ENCODE measurements around the gene GPR35.

The GPR35 gene

DNA sequence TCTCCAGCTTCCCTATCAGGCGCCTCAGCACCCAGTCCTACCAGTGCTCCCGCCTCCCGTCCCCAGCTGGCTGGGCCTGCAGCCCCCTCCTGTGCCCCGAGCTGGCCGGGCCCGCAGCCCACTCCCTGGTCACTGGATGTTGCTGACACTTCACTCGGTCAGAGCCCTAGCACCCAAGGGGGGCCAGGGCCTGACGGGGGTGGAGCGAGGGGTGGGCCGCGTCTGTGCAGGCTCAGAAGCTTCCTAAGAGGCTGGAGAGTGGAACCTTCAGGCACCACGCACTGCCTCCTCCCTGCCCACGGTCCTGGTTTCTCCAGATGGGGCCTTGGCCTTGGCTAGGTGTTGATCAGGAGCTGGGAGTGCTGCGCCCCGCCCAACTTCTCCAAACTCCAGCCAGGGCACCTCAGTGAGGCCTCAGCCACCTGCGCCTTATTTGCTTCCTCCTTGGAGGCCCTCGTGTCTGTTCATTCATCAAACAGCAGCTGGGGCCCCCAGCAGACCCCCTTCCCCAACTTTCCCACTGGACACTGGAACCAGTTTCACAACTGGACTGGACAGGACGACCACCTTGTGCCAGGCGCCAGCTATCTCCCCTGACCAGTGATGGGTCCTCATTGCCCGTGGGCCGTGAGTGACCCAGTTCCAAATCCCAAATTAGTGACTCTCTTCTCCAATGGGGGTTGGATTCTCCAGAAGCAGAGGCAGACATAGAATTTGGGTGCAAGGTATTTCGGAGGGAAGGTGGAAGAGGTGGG is 22.0 kb upstream of the GPR35 start:
- Histone ChIP-seq H3K36me3 (ENCODE audit: control insufficient read depth, insufficient read depth, low read length) (0 out of 2 replicates have a peak, but pooled peaks cover 4% of the 10 kb centered on the region), H3K4me1 (ENCODE audit: control insufficient read depth, insufficient read depth, low read length) (no peaks in the 10 kb centered on the region), H3K4me3 (ENCODE audit: low read length) (no peak overlapping the region), H3K27me3 (ENCODE audit: control insufficient read depth, insufficient read depth, low read length) (no peaks in the 10 kb centered on the region), H3K9me3 (ENCODE audit: control insufficient read depth, insufficient read depth, low read length) (no peaks in the 10 kb centered on the region), H3K27ac (ENCODE audit: low read length) (no peak overlapping the region)
- WGBS (ENCODE audit: insufficient coverage, insufficient read length) = no CpG with 5 or more reads among the region's 22 CpGs
- DNase-seq (ENCODE audit: low read depth, low spot score) = no peak

DNA sequence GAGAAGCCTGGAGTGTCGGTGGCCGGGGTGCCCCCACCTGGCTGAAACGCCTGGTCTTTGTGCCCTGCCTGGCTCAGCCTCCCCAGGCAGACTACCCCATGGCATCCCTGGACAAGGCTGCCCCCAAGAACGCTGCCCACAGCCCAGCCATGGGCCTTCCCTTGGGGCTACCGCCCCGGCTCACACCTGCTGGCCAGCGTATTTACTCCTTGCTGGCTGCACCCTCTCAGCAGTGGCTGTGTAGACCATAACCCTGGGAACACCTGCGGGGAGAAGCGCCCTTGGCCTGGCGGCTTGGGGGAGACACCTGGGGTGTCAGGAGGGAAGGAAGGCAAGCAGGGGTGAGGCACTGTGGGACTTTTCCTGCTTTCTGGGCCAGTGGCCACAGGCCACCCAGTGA is 21.4 kb upstream of the GPR35 start:
- Histone ChIP-seq H3K27ac (ENCODE audit: low read length) (no peak overlapping the region), H3K4me1 (ENCODE audit: control insufficient read depth, insufficient read depth, low read length) (no peaks in the 10 kb centered on the region), H3K4me3 (ENCODE audit: low read length) (no peak overlapping the region), H3K36me3 (ENCODE audit: control insufficient read depth, insufficient read depth, low read length) (no peaks in the 10 kb centered on the region), H3K27me3 (ENCODE audit: control insufficient read depth, insufficient read depth, low read length) (no peaks in the 10 kb centered on the region), H3K9me3 (ENCODE audit: control insufficient read depth, insufficient read depth, low read length) (no peaks in the 10 kb centered on the region)
- no peak for DNase-seq (ENCODE audit: low read depth, low spot score)
- WGBS (ENCODE audit: insufficient coverage, insufficient read length) = no CpG with 5 or more reads among the region's 10 CpGs

DNA sequence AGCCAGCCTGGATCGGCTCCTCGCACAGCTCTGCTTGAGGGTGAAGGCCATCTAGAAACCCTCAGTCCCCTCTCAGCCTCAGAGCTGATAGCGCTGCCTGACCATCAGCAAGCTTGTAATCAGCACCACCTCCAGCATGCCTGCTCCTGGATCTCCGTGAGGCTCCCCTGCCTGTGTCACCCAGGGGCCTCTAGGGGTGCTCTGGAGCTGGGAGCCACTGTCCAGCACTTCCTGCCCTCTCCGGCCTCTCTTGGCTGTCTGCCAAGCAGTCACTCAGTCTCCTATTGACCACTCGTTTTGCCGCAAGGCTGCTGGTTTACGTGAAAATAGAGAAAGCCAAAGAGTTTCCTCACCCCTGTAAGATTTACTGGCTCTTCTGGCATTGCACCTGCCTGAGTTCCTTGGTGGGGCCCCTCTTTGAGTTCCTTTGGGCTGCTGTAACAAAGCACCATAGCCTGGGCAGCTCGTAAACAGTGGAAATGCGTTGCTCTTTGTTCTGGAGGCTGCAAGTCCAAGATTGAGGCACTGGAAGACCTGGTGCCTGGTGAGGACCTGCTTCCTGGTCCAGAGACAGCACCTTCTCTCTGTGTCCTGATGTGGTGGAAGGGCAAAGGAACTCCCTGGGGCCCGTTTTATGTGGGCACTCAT is 20.9 kb upstream of the GPR35 start:
- no CpG with 5 or more reads among the region's 11 CpGs for WGBS (ENCODE audit: insufficient coverage, insufficient read length)
- no peaks in the 10 kb centered on the region for H3K36me3 ChIP-seq (ENCODE audit: control insufficient read depth, insufficient read depth, low read length)
- no peaks in the 10 kb centered on the region for H3K27me3 ChIP-seq (ENCODE audit: control insufficient read depth, insufficient read depth, low read length)
- H3K27ac ChIP-seq (ENCODE audit: low read length) = no peak overlapping the region
- no peaks in the 10 kb centered on the region for H3K9me3 ChIP-seq (ENCODE audit: control insufficient read depth, insufficient read depth, low read length)
- H3K4me3 ChIP-seq (ENCODE audit: low read length) = no peak overlapping the region
- DNase-seq (ENCODE audit: low read depth, low spot score) = no peak
- no peaks in the 10 kb centered on the region for H3K4me1 ChIP-seq (ENCODE audit: control insufficient read depth, insufficient read depth, low read length)

DNA sequence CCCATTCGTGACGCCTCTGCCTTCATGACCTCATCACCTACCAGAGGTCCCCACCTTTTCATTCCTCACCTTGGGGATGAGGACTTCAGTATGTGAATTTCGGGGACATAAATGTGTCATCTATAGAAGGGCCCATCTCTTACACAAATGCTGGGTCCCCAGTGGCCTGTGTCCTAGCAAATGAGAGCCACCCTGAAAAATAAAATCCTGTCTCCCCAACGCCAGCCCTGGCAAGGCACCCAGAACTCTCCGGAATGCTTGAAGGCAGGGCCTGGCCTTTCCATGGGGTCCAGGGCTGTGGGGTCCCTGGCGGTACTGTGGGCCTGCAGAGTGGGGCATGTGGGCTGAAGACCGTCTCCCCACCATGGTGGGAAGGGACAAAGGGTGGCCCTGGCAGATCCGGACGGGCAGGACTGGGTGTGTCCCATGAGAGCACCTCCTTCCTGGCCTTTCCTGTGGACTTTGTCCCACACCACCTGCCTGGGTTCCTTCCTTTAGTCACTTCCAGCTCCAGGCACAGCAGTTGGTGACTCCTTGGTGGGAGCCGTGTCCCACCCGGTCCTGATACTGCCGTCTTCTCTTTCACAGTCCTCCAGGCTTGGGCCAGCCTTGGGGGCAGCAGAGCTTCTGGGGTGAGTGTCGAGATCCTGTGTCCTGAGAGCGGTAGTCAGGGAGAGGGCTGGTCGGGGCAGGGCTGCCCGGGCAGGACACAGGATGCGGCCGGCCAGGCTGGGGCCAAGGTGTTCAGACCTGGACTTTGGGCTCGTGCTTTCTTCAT is 20.2 kb upstream of the GPR35 start:
- DNase-seq (ENCODE audit: low read depth, low spot score) = no peak
- Histone ChIP-seq H3K27ac (ENCODE audit: low read length) (no peak overlapping the region), H3K4me3 (ENCODE audit: low read length) (no peak overlapping the region), H3K4me1 (ENCODE audit: control insufficient read depth, insufficient read depth, low read length) (no peaks in the 10 kb centered on the region), H3K9me3 (ENCODE audit: control insufficient read depth, insufficient read depth, low read length) (no peaks in the 10 kb centered on the region), H3K36me3 (ENCODE audit: control insufficient read depth, insufficient read depth, low read length) (no peaks in the 10 kb centered on the region), H3K27me3 (ENCODE audit: control insufficient read depth, insufficient read depth, low read length) (no peaks in the 10 kb centered on the region)
- WGBS (ENCODE audit: insufficient coverage, insufficient read length) = no CpG with 5 or more reads among the region's 19 CpGs

DNA sequence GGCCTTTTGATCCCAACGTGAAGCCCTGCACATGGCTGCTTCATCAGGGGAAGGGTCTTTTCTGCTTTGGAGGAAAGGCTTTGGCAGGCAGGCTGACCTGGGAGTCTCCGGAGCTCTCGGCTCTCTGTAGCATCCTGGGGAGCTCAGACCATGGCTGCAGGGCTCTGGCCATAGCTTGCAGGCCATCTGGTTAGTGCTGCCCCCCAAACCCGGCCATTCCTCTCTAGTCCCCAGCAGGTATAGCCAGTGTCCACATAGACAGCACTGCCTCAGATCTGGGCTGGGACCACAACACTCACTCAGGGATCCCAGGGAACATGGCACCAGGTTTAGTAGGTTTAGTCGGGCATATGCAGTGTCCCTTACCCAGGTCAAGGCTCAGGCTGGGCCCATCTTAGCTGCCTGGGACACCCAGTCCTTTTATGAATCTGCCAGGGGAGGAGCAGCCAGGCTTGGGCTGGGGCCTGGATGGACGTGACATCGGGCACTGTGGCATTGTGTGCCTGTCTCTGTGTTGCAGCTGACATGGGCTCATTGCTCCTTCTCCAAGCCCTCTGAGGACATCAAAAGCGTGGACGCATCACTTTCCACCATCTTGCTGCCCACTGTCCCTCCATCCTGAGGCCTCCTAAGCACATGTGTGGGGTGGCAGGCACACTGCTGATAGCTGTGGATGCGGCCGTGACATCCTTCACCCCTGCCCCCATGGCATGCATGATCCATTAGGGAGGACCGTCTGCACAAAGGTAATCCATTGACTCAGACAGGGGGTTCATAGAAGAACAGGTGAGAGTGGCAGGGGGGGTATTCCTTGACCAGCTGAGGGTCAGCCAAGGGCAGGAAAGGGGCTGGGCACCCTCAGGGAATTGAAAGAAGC is 19.2 kb upstream of the GPR35 start:
- Histone ChIP-seq H3K9me3 (ENCODE audit: control insufficient read depth, insufficient read depth, low read length) (no peaks in the 10 kb centered on the region), H3K4me3 (ENCODE audit: low read length) (no peak overlapping the region), H3K27me3 (ENCODE audit: control insufficient read depth, insufficient read depth, low read length) (no peaks in the 10 kb centered on the region), H3K36me3 (ENCODE audit: control insufficient read depth, insufficient read depth, low read length) (no peaks in the 10 kb centered on the region), H3K4me1 (ENCODE audit: control insufficient read depth, insufficient read depth, low read length) (no peaks in the 10 kb centered on the region), H3K27ac (ENCODE audit: low read length) (no peak overlapping the region)
- WGBS (ENCODE audit: insufficient coverage, insufficient read length) = no CpG with 5 or more reads among the region's 12 CpGs
- DNase-seq (ENCODE audit: low read depth, low spot score) = no peak

DNA sequence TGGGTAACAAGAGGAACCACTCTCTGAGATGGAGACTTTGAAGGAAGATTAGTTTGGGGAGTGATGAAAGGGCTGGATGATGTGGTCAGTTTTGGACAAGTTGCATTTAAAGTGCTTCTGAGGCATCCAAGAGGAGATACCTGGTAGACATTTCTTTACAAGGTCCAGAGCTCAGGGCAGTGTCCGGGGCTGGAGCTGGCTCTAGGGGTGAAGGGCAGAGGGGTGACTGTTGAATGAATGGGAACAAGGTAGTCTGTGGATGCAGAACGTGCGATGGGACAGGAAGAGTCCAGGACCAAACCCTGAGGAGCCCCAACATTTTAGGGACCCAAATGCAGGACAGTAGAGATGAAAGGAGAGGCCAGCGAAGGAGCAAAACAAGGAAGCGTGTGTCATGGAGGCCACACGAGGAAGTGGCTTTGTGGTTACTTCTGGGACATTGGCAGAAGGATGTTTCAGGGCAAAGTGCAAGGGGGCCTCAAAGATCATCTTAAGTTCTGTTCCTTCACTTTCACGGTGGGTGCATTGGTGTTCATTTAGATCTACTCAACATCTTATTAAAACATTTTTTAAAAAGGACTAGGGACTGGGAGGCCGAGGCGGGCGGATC is 13.6 kb upstream of the GPR35 start:
- Histone ChIP-seq H3K27ac (ENCODE audit: low read length) (no peak overlapping the region), H3K4me1 (ENCODE audit: control insufficient read depth, insufficient read depth, low read length) (no peaks in the 10 kb centered on the region), H3K9me3 (ENCODE audit: control insufficient read depth, insufficient read depth, low read length) (peaks cover 22% of the 10 kb centered on the region), H3K4me3 (ENCODE audit: low read length) (no peak overlapping the region), H3K27me3 (ENCODE audit: control insufficient read depth, insufficient read depth, low read length) (no peaks in the 10 kb centered on the region), H3K36me3 (ENCODE audit: control insufficient read depth, insufficient read depth, low read length) (no peaks in the 10 kb centered on the region)
- WGBS (ENCODE audit: insufficient coverage, insufficient read length) = no CpG with 5 or more reads among the region's 10 CpGs
- DNase-seq (ENCODE audit: low read depth, low spot score) = no peak

DNA sequence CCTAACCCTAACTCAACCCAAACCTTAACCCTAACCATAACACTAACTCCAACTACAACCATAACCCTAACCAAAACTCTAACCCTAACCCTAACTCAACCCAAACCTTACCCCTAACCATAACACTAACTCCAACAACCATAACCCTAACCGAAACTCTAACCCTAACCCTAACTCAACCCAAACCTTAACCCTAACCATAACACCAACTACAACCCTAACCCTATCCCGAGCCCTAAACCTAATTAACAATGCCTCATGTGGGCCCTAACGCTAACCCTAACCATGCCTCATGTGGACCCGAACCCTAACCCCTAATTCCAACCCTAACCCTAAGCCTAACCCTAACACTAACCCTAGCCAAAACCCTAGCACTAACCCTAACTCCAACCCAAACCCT is 11.5 kb upstream of the GPR35 start:
- no peak for DNase-seq (ENCODE audit: low read depth, low spot score)
- Histone ChIP-seq H3K27ac (ENCODE audit: low read length) (no peak overlapping the region), H3K36me3 (ENCODE audit: control insufficient read depth, insufficient read depth, low read length) (no peaks in the 10 kb centered on the region), H3K9me3 (ENCODE audit: control insufficient read depth, insufficient read depth, low read length) (peaks cover 24% of the 10 kb centered on the region), H3K4me3 (ENCODE audit: low read length) (no peak overlapping the region), H3K27me3 (ENCODE audit: control insufficient read depth, insufficient read depth, low read length) (no peaks in the 10 kb centered on the region), H3K4me1 (ENCODE audit: control insufficient read depth, insufficient read depth, low read length) (no peaks in the 10 kb centered on the region)
- 100% methylated on average over 3 of the region's 4 CpGs for WGBS (ENCODE audit: insufficient coverage, insufficient read length)

DNA sequence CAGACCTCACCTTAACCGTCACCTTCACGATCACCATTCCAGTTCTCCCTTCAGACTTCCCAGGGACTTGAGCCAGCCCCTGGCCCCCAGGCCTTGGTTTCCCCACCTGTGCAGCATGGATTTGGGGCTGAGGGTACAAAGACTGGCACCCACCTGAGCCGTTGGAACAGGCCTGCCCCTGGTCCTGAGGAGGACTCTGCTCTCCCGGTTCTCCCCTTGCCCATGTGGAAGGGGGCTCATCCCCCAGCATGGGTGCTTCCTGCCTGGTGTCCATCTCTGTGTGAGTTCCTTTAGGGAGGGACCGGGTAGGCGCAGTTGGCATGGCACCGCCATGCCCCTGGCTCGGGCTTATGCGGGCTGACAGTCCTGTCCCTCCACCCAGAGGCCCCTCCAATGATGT is 10.9 kb upstream of the GPR35 start:
- Histone ChIP-seq H3K4me1 (ENCODE audit: control insufficient read depth, insufficient read depth, low read length) (no peaks in the 10 kb centered on the region), H3K9me3 (ENCODE audit: control insufficient read depth, insufficient read depth, low read length) (peaks cover 28% of the 10 kb centered on the region), H3K36me3 (ENCODE audit: control insufficient read depth, insufficient read depth, low read length) (no peaks in the 10 kb centered on the region), H3K27ac (ENCODE audit: low read length) (no peak overlapping the region), H3K4me3 (ENCODE audit: low read length) (no peak overlapping the region), H3K27me3 (ENCODE audit: control insufficient read depth, insufficient read depth, low read length) (no peaks in the 10 kb centered on the region)
- DNase-seq (ENCODE audit: low read depth, low spot score) = no peak
- WGBS (ENCODE audit: insufficient coverage, insufficient read length) = 100% methylated on average over 2 of the region's 9 CpGs

DNA sequence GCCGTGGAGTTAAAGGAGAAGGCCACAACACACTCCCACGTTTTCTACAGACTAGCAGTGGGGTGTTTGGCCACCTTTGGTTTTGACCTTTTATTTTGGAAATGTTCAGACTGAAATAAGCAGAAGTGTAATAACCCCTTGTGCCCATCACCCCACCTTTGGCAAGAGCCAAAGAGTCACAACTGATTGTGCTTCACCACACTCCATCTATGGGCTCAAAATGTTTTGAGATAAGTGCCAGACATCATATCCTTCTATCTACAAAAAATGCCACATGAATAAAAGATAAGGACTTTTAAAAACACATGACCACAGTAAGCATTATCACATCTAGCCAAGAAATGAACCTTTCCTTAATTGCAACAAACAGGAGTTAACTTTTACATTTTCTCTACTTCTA is 9.9 kb upstream of the GPR35 start:
- peaks cover 28% of the 10 kb centered on the region for H3K9me3 ChIP-seq (ENCODE audit: control insufficient read depth, insufficient read depth, low read length)
- H3K4me3 ChIP-seq (ENCODE audit: low read length) = no peak overlapping the region
- no peaks in the 10 kb centered on the region for H3K36me3 ChIP-seq (ENCODE audit: control insufficient read depth, insufficient read depth, low read length)
- H3K27me3 ChIP-seq (ENCODE audit: control insufficient read depth, insufficient read depth, low read length) = no peaks in the 10 kb centered on the region
- H3K4me1 ChIP-seq (ENCODE audit: control insufficient read depth, insufficient read depth, low read length) = no peaks in the 10 kb centered on the region
- no peak for DNase-seq (ENCODE audit: low read depth, low spot score)
- no CpG with 5 or more reads among the region's 2 CpGs for WGBS (ENCODE audit: insufficient coverage, insufficient read length)
- no peak overlapping the region for H3K27ac ChIP-seq (ENCODE audit: low read length)
